GM18858 (cell line): Measurements from ENCODE around the gene CANT1.
"Not testable (repeated sequence)": the region's sequence is repeated elsewhere in the genome, so short reads cannot be mapped to it uniquely, and the experiment has no call there.

ENCODE experiments used
- ATAC-seq: cut with Tn5 transposase; IDR thresholded peaks from one replicate; pipeline ENCODE4 v1.9.1; 2021; ENCODE audit not compliant: unreplicated experiment

The CANT1 gene

GRCh38 chr17:78962345-78962983, 47.1 kb downstream of the CANT1 start:
- ATAC-seq: no peak

GRCh38 chr17:78961571-78961970, 48.0 kb downstream of the CANT1 start:
- no peak for ATAC-seq

- ATAC-seq: no peak
Observed at GRCh38 chr17:78960928-78961327, 48.6 kb downstream of the CANT1 start.

- no peak for ATAC-seq
Observed at GRCh38 chr17:78959803-78960202, 49.8 kb downstream of the CANT1 start.

- ATAC-seq: no peak
Observed at GRCh38 chr17:78958641-78959127, 50.9 kb downstream of the CANT1 start.

GRCh38 chr17:78957128-78957527, 52.4 kb downstream of the CANT1 start:
- ATAC-seq: no peak

- ATAC-seq: no peak
Observed at GRCh38 chr17:78956254-78956653, 53.3 kb downstream of the CANT1 start.

- ATAC-seq: no peak
Observed at GRCh38 chr17:78954684-78955083, 54.9 kb downstream of the CANT1 start.

- ATAC-seq: no peak
Observed at GRCh38 chr17:78953356-78954350, 55.9 kb downstream of the CANT1 start.

GRCh38 chr17:78952706-78953105, 56.9 kb downstream of the CANT1 start:
- no peak for ATAC-seq

- ATAC-seq: no peak
Observed at GRCh38 chr17:78951967-78952551, 57.5 kb downstream of the CANT1 start.

GRCh38 chr17:78950870-78951269, 58.7 kb downstream of the CANT1 start:
- ATAC-seq: no peak

- no peak for ATAC-seq
Observed at GRCh38 chr17:78947235-78948149, 62.1 kb downstream of the CANT1 start.

- ATAC-seq: no peak
Observed at GRCh38 chr17:78946631-78947030, 62.9 kb downstream of the CANT1 start.

GRCh38 chr17:78946131-78946530, 63.4 kb downstream of the CANT1 start:
- no peak for ATAC-seq

- ATAC-seq: not testable (repeated sequence)
Observed at GRCh38 chr17:78945455-78945854, 64.1 kb downstream of the CANT1 start.

GRCh38 chr17:78944956-78945355, 64.6 kb downstream of the CANT1 start:
- no peak for ATAC-seq

- no peak for ATAC-seq
Observed at GRCh38 chr17:78944026-78944425, 65.5 kb downstream of the CANT1 start.
